ENCODE results near the gene TRIM40.

DNA sequence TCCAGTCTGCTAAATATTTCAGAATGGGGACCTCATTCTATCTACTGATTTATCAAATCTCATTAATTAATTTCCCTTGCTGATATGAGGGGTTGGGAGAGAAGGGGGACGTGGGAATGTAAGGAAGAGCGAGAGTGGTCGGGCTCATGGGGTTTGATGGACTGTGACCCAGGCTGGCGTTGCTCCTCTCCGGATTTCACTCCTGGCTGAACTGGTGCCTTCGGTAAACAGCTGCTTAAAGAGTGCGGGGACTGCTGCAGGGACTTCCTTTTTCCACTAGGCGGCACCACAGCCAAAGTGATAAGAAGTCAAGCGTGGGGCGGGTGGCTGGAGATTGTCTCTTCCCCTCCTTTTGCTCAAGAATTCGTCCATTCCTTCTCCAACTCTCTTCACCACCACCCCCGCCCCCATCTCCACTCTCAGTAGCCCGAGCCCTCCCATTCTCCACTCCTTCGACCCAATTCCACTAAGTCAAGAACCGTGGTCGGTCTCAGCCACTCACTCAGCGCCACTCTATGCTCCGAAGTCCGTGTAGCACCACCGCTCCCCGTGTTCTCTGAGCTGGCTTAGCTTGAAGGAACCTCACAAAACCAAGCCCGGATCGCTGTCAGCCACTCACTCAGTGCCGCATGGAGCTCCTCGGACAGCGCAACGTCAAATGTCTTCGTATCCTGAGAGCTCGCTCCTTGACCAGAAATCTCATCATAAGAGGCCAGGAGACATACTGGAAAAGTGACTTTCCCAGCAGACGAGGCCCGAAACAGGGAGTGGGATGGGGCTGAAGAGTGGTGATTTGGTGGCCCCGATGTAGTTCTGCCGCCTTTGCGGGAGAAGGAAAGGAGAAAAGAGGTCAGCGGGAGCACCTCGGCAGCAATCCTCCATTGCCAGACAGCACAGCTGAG lies 32.7 kb upstream of the TRIM40 start:
- TF ChIP-seq POLR2A (IDR thresholded peaks at IDR 0.05; ENCODE audit: low read depth, low read length), result no peak
- TF ChIP-seq TAF1 (IDR thresholded peaks at IDR 0.05; ENCODE audit: borderline replicate concordance, low read depth, low read length), result no peak
- TF ChIP-seq POLR2AphosphoS5 (IDR thresholded peaks at IDR 0.05; ENCODE audit: low read depth, low read length), result no peak

Data from GM12892 (cell line).